ENCODE data around the gene DKK3.

DKK3 gene

GRCh38 chr11:11942668-11943067, 65.8 kb downstream of the DKK3 start:
- no peak for DNase-seq (ENCODE audit: low spot score)

GRCh38 chr11:11940551-11940950, 67.9 kb downstream of the DKK3 start:
- DNase-seq (ENCODE audit: low spot score) = no peak

DNA sequence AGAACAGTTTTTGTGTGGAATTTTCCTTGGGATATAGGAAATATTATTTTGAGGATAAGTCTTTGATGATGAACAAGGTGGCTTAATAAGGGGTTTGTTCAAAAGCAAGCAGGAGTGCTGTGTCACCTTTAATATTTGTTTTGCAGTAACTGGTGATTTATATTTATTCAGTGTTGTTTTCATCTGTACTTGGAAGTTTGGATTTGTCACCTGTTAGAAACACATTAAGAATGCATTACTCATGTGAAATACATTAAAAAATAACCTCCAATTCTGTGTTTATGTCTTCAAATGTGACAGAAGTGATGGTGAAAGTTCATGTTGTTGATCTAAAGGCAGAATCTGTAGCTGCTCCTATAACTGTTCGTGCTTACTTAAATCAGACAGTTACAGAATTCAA, 70.5 kb downstream of the DKK3 start:
- DNase-seq (ENCODE audit: low spot score) = peak; percentile 12

DNA sequence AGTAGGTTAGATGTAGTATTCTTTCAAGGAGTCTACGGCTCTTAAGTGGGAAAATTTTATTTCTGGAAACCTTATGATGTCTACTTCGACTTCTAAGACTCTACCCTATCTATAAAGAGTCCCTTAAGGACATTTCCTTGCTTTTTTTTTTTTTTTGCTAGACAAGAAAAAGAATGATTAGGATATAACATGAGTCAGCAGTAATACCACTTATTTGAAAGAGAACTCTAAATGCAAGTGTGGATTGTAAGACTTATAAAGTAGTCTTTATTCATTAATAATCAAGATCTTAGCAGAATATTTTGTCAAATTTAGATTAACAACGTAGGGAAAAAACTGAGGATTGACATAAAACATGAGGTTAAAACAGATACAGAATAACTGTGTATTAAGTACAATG, 71.0 kb downstream of the DKK3 start:
- DNase-seq (ENCODE audit: low spot score) = no peak

DNA sequence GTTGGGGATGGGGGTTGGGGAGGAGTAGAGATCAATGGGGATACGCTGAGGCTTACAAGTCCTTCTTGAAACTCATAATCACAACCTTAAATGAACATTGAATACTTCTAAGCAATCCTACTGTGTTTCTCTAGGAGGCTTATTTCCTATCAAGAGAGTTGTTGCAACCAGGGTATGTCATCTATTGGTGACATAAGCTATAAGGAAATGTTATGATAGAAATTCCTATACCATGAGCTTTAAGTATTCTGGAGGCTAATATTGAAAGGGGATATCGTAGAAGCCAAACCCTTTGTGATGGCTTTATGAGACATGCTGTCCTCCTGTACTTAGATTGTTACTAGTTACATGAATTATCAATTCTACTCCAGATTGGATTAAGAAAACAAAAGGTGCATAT, 72.9 kb downstream of the DKK3 start:
- DNase-seq (ENCODE audit: low spot score) = no peak

DNA sequence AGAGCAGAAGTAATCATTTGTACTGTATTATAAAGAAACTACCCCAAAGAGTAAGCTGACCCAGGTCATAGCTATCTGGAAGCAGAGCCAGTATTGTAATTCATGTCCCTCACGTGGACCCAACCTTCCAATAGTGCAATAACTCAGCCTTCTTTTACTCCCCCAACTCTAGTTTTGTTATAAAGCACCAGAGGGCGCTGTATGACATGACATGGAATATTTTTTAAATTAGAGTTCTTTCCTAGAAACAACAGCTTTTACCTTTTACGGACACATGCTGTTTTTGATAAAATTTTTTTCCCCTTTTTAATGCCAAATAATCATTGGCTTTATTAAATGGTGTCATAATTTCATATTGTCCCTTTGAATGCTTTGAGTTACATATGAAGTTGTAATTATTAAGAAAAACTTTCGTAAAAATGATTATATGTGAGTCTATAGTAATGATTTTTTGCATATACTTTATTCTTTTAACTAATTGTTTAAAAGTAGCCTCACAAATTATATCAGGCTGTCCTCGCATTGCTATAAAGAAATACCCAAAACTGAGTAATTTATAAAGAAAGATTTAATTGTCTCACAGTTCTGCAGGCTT, 76.9 kb downstream of the DKK3 start:
- DNase-seq (ENCODE audit: low spot score) = peak; percentile 73

DNA sequence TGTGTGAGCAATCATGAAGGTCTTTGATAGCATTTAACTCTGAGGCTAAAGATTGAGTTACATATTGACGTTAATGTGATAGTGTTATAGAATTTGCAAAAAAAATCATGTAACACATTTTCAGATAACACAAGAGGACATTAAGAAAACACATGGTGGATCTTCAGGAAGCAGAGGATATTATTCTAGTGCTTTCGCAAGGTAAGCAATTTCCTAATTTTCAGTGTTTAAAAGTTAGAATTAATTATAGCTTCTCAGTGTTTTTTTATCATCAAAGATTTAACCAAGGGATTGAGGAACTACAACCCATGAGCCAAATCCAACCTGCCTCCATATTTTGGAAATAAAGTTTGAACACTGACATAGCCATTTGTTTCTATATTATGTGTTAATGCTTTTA, 78.5 kb downstream of the DKK3 start:
- no peak for DNase-seq (ENCODE audit: low spot score)

DNA sequence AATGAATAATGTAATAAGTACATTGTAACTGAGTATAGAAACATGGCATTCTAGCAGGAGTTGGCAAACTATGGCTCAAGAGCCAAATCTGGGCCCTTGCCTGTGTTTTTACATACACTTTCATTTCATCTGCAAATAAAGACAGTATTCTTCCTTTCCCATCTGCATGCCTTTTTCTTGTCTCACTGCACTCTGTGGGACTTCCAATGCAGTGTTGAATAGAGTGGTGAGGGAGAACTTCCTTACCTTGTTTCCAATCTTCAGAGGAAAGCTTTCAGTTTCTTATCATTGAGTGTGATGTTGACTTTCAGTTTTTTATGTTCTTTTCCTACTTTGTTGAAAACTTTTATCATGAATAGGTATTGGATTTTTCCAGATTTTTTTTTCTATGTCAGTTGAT, 84.6 kb downstream of the DKK3 start:
- DNase-seq (ENCODE audit: low spot score) = no peak

DNA sequence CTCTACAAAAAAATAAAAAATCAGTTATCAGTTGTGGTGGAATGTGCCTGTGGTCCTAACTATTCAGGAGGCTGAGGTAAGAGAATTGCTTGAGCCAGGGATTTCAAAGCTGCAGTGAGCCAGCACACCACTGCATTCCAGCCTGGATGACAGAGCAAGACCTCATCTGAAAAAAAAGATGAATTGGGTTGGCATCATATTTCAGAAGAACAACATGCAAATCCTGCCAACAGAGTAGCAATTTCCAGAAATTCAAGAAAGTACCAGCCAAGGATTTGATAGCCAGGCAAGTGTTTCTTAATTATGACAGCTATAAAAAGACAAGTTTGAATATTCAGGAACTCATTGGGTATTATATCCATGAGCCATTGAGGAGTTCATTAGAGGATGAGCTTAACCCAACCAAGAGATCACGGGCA, 91.4 kb downstream of the DKK3 start:
- peak; percentile 53 for DNase-seq (ENCODE audit: low spot score)

GRCh38 chr11:11915625-11916024, 92.8 kb downstream of the DKK3 start:
- no peak for DNase-seq (ENCODE audit: low spot score)

DNA sequence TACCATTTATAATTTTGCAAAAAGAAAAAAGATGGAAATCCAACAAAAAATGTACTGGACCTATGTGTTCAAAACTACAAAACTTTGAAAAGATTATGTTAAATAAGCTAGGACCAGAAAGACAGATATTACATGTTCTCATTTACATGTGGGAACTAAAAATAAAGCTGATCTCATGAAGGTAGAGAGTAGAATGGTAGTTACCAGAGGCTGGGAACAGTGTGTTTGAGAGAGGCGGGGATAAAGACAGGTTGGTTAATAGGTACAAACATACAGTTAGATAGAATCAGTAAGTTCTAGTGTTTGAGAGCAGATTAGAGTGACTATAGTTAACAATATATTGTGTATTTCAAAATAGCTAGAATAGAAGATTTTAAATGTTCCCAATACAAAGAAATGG, 95.0 kb downstream of the DKK3 start:
- no peak for DNase-seq (ENCODE audit: low spot score)

Data from RKO (cell line).